Caki2 (cell line): Measurements from ENCODE around the gene TSKS. TPM values are rescaled to one million over a fixed set of nuclear protein-coding genes. Genes with fewer than 3 reads are reported as not detected.

Source experiments
- DNase-seq: peaks from one replicate; pipeline ENCODE4 v3.0.0-alpha.2; 2015; ENCODE audit warnings: low read depth
- in situ Hi-C: cut with HindIII; loops from 2 replicates; pipeline ENCODE4 v1.10.0; 2016; ENCODE audit warnings: low sequenced_read_pairs, low pct_unique_long_range_greater_than_20kb, mixed read lengths
- total RNA-seq: library from RNA; depleted of rRNA; stranded (reverse); fragments of >200 nt; shearing (Covaris generic); gene quantifications from 2 replicates; pipeline ENCODE4 v1.2.3, GENCODE V29; 2014; ENCODE audit warnings: low replicate concordance; rRNA removed

The TSKS gene, protein sequence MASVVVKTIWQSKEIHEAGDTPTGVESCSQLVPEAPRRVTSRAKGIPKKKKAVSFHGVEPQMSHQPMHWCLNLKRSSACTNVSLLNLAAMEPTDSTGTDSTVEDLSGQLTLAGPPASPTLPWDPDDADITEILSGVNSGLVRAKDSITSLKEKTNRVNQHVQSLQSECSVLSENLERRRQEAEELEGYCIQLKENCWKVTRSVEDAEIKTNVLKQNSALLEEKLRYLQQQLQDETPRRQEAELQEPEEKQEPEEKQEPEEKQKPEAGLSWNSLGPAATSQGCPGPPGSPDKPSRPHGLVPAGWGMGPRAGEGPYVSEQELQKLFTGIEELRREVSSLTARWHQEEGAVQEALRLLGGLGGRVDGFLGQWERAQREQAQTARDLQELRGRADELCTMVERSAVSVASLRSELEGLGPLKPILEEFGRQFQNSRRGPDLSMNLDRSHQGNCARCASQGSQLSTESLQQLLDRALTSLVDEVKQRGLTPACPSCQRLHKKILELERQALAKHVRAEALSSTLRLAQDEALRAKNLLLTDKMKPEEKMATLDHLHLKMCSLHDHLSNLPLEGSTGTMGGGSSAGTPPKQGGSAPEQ
- total RNA-seq: not detected in 2 replicates

DNA sequence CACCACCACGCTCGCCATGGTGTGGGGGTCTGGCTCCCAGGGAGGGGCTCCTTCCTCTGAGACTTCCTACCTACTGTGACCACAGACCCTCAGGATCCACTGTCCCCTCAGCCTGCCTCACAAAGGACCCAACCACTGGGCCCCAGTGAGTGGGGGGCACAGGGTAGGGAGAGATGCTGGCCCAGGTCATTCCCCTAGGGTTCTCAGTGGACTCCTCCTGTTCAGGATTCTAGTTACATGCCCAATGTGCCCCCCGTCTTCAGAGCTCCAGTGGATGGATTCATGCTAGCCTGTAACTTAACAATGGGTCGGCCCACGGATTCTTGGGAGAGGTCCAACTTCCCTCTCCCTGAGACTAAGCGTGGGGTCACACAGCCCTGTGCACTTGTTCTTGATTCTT, at the start of gene TSKS:
Gene TSKS (minus strand): TSS at position 77 of the 400 bp plus-strand sequence. CDS start 59 bp downstream, at position 18.
- no peak for DNase-seq
- in situ Hi-C loops: no loop called here

DNA sequence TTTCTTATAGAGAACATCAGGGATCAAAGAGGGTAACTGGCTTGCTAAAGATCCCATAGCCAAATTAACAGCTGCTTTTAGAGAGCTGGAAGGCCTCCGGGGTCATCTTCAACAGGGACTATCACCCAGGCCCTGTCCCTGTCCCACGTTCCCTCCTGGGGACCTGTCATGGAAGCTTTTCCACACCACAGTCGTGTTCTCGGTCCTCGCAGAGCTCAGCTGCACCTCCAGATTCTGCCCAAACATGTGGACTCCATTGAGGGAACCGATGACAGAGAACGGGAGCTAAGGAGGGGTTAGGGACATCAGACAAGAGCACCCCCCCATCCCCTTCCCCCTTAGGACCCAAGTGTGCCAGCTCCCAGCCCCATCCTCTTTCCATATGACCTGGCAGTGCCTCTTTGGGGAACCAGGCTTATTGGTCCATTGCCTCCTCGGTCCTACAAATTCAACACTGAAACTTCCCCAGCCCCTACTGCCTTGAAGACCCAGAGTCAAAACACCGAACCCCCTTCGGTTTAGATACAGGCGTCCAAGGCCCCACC, 49.4 kb upstream of the TSKS start:
- in situ Hi-C loops: no loop called here
- DNase-seq: no peak

DNA sequence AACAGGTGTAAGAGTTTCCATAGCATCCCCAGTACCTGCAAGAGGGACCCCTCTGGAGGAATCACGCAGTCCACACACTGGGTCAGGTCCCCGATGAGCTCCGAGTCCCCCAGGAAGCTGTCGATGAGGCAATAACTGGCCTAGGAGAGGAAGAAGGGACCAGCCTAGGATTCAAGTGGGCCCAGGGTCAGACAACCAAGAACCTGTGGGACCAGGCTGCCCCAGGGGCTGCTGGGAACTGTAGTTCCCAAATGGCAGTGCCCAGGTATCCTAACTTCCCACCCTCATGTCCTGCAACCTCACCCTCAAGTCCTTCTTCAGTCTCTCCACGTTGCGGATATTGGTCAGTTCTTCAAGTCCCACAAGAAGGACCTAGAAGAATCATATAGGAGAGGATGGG, 48.2 kb upstream of the TSKS start:
- no peak for DNase-seq
- in situ Hi-C loops: no loop called here

DNA sequence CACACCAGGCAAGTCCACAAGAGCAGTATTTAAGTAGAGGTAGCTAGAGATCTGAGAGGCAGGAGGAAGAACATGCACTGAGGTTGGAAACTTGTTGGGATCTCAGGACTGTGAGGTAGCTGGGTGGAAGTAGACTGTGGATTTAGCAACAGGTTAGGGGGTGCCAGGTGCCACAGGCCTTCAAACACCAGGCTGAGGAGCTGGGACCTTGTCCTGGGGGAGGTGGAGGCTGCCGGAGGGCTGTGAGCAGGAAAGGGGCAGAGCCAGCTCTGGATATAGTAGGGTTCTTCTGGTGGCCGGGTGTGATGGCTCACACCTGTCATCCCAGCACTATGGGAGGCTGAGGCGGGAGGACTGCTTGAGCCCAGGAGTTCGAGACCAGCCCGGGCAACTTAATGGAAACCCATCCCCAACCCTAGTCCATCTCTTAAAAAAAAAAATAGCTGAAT, 46.9 kb upstream of the TSKS start:
- DNase-seq: no peak
- in situ Hi-C loops: no loop called here

DNA sequence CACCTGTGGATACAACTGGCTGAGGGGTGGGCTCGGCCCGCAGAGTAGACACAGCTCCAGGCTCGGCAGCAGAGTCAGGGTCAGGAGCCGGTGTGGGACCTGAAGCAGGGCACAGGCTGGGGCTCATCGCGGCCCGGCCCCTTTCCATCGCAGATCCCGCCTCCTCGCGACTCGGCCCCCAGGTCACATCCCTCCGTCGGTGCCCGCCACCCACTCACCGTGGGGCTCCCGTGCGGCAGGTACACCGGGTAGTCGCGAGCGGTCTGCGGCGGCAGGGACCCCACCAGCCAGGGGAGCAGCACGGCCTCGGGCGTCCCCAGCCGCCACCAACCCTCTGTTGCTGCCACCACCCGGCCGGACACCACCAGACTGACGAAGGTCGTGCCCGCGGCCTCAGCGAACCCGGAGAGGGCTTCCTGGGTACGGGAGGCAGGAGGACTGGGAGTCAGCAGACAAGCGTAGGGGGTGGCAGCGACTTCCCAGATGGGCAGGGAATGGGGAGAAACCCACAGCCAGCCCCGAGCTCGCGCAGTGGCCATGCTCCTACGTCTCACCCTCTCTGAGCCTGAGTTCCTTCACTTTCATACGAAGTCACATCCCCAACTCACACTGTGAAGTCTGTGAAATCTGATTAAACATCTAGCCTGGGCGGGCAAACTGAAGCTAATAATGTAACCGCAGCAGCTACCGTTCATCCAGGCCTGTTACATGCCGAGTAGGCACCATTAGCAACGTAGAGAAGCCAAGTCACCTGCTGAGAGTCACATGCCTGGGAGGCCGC, 46.2 kb upstream of the TSKS start:
- peak; percentile 73 for DNase-seq
- in situ Hi-C loops: no loop called here

DNA sequence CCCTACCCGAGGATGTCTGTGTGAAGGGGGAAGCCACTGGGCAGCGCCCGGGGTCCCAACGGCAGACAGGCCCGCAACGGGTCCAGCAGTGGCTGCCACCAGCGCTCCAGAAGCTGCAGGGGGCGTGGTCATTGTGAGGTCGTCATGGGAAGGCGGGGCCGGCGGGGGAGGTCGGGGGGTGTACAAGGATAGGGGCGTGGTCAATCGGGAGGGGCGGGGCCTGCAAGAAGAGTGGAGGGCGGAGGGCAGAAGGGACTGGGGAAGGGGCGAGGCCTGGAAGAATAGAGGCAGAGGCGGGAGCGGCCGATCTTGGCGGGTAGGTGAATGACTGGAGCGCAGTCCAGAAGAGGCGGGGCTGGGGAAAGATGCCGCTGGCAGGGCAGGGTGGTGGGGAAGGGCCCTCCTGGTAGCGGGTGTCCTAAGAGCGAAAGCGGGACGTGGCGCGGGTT, 45.6 kb upstream of the TSKS start:
- in situ Hi-C loops: no loop called here
- peak; percentile 87 for DNase-seq

DNA sequence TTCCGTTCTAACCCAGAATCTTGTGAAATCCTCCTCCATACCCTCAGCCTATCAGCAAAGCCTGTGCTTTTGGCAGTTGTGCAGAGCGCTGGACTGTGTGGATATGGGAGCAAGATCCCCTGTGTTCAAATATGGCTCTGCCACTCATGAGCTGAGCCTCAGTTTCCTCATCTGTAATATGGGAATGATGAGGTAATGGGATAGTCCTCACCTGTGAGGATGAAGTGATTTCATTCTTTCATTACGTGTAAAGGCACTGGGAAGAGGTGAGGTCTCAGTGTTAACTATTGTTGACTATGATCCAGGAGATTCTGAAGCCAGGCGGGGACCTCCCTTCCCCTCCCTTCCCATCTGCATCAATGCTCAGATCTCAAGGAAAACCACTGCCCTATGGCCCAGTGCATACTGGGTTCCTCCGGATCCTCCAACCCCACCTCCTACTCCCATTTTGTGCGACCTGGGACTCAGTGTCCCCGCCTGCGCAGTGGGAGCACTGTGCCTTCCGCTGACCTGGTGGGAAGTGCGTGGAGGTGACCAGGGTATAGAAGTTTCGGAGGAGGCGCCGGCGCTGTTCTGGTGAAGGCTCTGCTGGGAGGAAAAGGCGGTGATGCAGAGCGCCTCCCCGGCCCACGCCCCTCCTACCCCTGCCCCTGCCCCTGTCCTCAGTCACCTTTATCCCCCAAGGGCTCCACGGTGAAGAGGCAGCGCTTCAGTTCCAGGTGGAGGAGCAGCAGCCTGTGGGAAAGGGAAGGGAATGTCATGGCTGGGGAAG, 45.0 kb upstream of the TSKS start:
- no peak for DNase-seq
- in situ Hi-C loops: no loop called here

DNA sequence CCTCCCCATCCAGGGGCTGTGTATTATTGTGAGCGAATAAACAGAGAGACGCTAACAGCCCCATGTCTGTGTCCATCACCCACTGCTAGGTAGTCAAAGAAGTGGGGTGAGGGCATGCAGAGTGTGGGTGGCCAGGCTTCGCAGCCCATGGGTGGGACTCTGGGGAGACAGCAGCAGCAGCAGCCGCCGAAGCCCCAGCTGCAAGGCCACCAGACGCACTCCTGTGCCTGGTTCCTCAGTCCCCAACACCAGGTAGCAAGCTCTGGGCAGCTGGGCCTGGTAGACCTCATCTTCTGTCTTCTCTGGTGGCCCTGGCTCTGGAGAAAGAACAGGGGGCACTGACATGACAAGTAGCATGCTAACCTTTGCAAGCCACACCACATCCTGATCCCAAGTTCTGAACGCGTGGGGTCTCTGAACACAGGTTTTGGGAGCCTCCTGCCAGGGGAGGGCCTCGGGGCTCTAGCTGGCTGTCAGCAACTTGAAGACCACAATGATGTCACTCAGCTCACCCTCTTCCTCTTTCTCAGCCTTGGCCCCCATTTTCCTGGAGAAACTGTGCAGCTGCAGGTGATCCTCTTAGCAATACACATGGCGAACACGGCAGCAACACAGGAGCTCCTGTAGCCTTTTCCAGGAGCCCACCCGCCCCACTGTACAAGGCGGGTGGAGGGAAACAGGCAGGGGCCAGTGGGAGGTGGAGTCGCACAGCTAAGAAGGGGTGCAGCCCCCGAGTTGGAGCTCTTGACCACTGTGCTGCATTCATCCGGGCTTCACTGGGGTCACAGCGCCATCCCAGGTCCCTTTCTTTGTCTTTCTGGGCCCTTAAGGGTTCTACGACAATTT, 44.2 kb upstream of the TSKS start:
- in situ Hi-C loops: no loop called here

DNA sequence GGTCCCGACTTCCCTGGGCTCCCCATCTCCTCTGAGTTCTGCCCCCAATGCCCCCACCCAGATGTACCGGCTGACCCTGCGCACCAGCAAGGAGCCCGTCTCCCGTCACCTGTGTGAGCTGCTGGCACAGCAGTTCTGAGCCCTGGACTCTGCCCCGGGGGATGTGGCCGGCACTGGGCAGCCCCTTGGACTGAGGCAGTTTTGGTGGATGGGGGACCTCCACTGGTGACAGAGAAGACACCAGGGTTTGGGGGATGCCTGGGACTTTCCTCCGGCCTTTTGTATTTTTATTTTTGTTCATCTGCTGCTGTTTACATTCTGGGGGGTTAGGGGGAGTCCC, 43.5 kb upstream of the TSKS start:
- no peak for DNase-seq
- in situ Hi-C loops: no loop called here

More for the DNA sequence above, 44.2 kb upstream of the TSKS start:
- DNase-seq: no peak

DNA sequence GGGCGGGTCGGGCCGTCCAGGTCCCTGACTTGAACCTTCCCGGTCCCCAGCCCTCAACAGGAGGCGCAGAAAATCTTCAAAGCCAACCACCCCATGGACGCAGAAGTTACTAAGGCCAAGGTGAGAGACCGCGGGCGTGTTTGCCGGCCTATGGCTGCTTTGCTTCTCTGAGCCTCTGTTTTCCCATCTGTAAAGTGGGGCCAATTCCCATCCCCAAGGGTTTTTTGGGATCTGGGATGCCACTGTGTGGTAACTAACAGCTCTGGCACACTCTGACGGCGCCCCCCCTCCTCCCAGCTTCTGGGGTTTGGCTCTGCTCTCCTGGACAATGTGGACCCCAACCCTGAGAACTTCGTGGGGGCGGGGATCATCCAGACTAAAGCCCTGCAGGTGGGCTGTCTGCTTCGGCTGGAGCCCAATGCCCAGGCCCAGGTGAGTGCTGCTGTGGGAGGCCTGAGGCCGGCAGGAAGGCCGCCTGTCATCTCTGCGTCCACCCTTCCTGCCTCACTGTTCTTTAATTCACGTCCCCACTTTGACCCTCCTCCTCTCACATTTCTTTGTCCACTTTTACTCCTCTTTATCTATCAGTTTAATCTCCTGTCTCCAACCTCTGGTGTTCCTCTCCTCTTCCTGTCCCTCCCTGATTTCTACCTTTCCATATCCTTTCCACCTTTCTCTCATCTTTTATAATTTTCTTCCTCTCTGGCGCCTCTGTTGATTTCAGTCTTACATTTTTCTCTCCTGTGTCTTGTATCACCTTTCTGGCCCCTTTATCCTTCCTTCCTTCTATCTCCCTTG, 42.9 kb upstream of the TSKS start:
- no peak for DNase-seq
- in situ Hi-C loops: no loop called here

DNA sequence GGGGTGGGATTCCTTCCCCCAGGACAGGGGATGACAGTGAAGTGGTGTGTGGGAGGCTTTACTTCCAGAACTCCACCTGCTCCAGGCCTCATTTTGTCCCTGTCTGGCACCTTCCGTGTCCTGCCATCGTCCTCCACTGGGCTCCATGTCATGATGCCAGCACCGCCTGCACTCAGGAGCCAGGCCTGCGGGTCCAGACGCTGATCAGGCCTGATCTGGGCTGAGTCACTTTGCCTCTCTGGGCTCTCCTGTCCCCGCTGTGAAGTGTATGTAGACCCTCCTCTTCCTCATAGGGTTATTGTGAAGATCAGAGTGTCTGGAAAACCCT, 40.4 kb upstream of the TSKS start:
- in situ Hi-C loops: no loop called here

DNA sequence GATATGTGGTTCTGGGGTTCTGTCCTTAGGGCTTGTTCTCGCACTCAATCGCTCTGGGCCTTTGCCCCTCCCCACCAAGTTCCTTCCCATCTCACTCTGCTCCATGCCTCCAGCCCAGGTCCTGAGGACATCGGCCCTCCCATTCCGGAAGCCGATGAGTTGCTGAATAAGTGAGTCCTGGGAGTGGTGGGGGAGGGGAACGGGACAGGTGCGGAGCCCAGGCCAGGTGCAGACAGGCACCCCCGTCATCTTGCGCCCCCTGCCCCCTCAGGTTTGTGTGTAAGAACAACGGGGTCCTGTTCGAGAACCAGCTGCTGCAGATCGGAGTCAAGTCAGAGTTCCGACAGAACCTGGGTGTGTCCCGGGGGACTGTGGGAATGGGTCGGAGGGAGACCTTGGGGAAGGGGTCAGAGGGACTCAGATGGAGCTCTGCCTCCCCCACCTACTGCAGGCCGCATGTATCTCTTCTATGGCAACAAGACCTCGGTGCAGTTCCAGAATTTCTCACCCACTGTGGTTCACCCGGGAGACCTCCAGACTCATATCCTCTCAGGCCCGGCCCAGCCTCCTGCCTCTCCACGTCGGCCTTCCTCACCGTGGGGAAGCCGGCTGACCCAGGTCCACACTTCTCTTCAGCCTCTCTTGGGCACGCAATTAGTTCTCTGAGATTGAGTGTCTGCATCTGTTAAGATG, 39.9 kb upstream of the TSKS start:
- DNase-seq: peak; percentile 78
- in situ Hi-C loops: no loop called here

More for the DNA sequence above, 40.4 kb upstream of the TSKS start:
- no peak for DNase-seq

DNA sequence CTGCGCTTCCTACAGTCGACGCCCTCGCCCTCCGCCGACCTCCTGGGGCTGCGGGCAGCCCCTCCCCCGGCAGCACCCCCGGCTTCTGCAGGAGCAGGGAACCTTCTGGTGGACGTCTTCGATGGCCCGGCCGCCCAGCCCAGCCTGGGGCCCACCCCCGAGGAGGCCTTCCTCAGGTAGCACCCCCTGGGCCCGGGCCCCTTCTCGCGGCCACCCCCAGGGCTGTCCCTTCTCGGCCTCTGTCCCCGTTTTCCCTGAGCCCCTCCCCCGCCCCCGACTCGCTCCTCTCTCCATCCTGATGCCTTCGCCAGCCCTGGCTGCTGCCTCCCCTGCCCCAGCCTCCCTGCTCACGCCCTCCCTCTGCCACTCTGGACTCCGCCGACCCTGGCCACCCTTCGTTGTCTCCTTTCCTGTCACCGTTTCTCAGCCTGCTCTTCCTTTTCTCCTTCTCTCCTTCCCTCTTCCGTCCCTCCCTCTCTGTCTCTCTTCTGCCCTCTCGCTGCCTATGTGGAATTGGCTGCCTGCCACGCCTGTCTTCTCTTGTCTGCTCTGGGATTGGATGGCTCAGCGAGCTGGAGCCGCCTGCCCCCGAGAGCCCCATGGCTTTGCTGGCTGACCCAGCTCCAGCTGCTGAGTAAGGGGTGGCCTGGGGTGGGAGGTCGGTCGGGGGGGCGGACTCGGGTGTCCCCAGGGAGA, 39.0 kb upstream of the TSKS start:
- peak; percentile 93 for DNase-seq
- in situ Hi-C loops: no loop called here

DNA sequence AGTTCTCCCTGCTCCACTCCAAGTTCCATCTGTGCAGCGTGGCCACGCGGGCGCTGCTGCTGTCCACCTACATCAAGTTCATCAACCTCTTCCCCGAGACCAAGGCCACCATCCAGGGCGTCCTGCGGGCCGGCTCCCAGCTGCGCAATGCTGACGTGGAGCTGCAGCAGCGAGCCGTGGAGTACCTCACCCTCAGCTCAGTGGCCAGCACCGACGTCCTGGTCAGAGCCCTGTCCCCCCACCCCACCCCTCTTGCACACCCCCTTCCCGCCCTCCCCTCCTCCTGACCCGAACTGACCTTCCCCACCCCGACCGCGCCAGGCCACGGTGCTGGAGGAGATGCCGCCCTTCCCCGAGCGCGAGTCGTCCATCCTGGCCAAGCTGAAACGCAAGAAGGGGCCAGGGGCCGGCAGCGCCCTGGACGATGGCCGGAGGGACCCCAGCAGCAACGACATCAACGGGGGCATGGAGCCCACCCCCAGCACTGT, 38.3 kb upstream of the TSKS start:
- in situ Hi-C loops: no loop called here
- DNase-seq: no peak

DNA sequence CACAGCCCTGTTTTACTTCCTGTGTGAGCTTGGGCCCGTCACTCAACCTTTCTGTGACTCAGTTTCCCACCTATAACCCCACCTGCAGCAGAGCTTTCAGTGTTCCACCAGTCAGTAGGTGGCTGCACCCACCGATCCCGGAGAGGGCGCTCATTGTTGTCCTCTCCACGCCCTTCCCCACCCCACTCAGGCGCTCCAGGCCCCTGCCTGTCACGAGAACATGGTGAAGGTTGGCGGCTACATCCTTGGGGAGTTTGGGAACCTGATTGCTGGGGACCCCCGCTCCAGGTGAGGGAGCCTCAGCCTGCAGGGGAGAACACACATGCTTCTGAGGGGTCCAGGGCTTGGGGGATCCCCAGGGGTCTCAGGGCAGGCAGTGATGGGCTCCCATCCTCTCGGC, 37.7 kb upstream of the TSKS start:
- in situ Hi-C loops: no loop called here
- no peak for DNase-seq
